Suprapubic skin (tissue), 4 donors: ENCODE results near the gene CDH26. TPM values are rescaled to one million over a fixed set of nuclear protein-coding genes. Genes with fewer than 3 reads are reported as not detected.

Source experiments
- DNase-seq, 2 donors: peaks; one replicate each; pipeline ENCODE4 v3.0.0-alpha.2; 2019; ENCODE audit warnings: low spot score in 2 of 2
- H3K27ac ChIP-seq: fragments of 200-600 bp; sonication (generic); one replicate; pipeline ENCODE4 v1.5.1; 2019
- H3K27me3 ChIP-seq: fragments of 200-600 bp; sonication (generic); one replicate; pipeline ENCODE4 v1.5.1; 2019
- H3K36me3 ChIP-seq: fragments of 200-600 bp; sonication (generic); one replicate; pipeline ENCODE4 v1.5.1; 2019
- H3K4me1 ChIP-seq: fragments of 200-600 bp; sonication (generic); one replicate; pipeline ENCODE4 v1.5.1; 2019
- H3K4me3 ChIP-seq: fragments of 200-600 bp; sonication (generic); one replicate; pipeline ENCODE4 v1.5.1; 2019; ENCODE audit warnings: mild to moderate bottlenecking
- H3K9me3 ChIP-seq: fragments of 200-600 bp; sonication (generic); one replicate; pipeline ENCODE4 v1.5.1; 2019
- EP300 ChIP-seq: sonication (generic); formaldehyde crosslinking; IDR thresholded peaks from one replicate; pipeline ENCODE4 v1.6.1; 2017; ENCODE audit warnings: antibody characterized with exemption
- POLR2A ChIP-seq, 2 donors: fragments of 450-650 bp; IDR thresholded peaks; one replicate each; pipeline ENCODE4 v1.6.1; 2017; ENCODE audit warnings: antibody characterized with exemption in 2 of 2, mild to moderate bottlenecking in 2 of 2, moderate library complexity in 2 of 2
- POLR2AphosphoS5 ChIP-seq, 3 donors: sonication (generic); formaldehyde crosslinking; IDR thresholded peaks; one replicate each; pipeline ENCODE4 v1.6.1; 2017; ENCODE audit warnings: antibody characterized with exemption in 3 of 3
- WGBS: methylation state at CpG from one replicate; pipeline ENCODE4 v1.1.5; 2018; 5-methylcytosine and 5-hydroxymethylcytosine counted together
- total RNA-seq, 4 donors: library from RNA; depleted of rRNA; stranded (reverse); fragments of >200 nt; gene quantifications; one replicate each; pipeline ENCODE4 v1.1.0, GENCODE V29; 2016
- TF ChIP-seq, protein P1 (sequence below), 2 donors: fragments of 200-600 bp in 1 of 2; fragments of 450-650 bp in 1 of 2; sonication (generic) in 1 of 2; IDR thresholded peaks; one replicate each; pipeline ENCODE4 v1.5.1; 2016 to 2019; ENCODE audit warnings: antibody characterized with exemption in 2 of 2, mild to moderate bottlenecking in 1 of 2, moderate library complexity in 1 of 2

CDH26 gene
- total RNA-seq, 4 donors from 2014 or later = 1.4 to 2.2 (median 2.0) TPM

DNA sequence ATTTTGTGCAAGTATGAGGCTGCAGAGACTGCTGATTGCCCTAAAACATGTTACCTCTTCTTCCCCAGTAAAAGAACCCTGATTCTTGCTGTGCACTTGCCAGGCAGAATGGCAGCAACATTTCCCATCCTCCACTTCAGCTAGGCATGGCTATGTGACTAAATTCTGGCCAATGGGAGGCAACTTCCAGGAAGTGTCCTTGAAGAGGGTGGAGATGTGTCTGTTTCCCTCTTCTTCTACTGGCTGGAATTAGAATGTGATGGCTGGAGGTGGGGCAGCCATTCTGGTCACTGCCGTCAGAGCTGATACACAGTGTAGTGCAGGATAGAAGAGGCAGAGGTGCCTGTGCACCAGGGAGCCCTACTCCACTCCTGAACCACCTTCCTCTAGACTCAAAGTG, 64.6 kb downstream of the CDH26 start:
- 86% methylated on average over 1 of the region's 1 CpG for WGBS
- no peak for DNase-seq
- H3K27me3 ChIP-seq = no peaks in the 10 kb centered on the region
- no peak overlapping the region for H3K27ac ChIP-seq
- H3K4me3 ChIP-seq = no peak overlapping the region
- no peak for TF ChIP-seq EP300
- TF ChIP-seq, protein P1, sequence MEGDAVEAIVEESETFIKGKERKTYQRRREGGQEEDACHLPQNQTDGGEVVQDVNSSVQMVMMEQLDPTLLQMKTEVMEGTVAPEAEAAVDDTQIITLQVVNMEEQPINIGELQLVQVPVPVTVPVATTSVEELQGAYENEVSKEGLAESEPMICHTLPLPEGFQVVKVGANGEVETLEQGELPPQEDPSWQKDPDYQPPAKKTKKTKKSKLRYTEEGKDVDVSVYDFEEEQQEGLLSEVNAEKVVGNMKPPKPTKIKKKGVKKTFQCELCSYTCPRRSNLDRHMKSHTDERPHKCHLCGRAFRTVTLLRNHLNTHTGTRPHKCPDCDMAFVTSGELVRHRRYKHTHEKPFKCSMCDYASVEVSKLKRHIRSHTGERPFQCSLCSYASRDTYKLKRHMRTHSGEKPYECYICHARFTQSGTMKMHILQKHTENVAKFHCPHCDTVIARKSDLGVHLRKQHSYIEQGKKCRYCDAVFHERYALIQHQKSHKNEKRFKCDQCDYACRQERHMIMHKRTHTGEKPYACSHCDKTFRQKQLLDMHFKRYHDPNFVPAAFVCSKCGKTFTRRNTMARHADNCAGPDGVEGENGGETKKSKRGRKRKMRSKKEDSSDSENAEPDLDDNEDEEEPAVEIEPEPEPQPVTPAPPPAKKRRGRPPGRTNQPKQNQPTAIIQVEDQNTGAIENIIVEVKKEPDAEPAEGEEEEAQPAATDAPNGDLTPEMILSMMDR (IDR thresholded peaks at IDR 0.05) = no peak
- TF ChIP-seq POLR2A (IDR thresholded peaks at IDR 0.05) = no peak
- no peak for TF ChIP-seq POLR2AphosphoS5 (IDR thresholded peaks at IDR 0.05)
- H3K4me1 ChIP-seq = no peaks in the 10 kb centered on the region
- H3K36me3 ChIP-seq = no peaks in the 10 kb centered on the region
- H3K9me3 ChIP-seq = no peaks in the 10 kb centered on the region

DNA sequence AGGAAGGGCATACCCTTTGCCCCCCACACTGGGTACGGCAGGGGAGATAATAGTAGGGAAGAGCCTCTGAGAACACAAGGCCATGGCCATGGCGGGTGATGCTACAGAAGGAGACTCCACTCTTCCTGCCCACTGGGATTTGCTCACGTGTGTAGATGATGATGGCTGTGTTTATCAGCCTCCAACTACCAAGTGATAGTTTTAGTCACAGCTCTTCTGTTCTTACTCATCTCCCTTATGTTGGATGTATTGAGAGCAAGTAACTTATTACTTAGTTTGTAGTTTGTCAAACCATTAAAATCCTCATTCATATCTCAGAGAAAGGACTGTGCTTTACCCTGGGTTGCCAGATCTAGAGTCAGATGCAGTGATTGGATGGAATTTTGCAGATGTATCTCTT, 66.0 kb downstream of the CDH26 start:
- Histone ChIP-seq H3K27me3 (no peaks in the 10 kb centered on the region), H3K27ac (no peak overlapping the region), H3K9me3 (no peaks in the 10 kb centered on the region), H3K4me3 (no peak overlapping the region), H3K36me3 (no peaks in the 10 kb centered on the region), H3K4me1 (no peaks in the 10 kb centered on the region)
- no peak for TF ChIP-seq EP300
- TF ChIP-seq POLR2A (IDR thresholded peaks at IDR 0.05) = no peak
- TF ChIP-seq, protein P1 (IDR thresholded peaks at IDR 0.05) = no peak
- TF ChIP-seq POLR2AphosphoS5 (IDR thresholded peaks at IDR 0.05) = no peak
- WGBS = 76% methylated on average over 3 of the region's 3 CpGs
- DNase-seq = no peak

DNA sequence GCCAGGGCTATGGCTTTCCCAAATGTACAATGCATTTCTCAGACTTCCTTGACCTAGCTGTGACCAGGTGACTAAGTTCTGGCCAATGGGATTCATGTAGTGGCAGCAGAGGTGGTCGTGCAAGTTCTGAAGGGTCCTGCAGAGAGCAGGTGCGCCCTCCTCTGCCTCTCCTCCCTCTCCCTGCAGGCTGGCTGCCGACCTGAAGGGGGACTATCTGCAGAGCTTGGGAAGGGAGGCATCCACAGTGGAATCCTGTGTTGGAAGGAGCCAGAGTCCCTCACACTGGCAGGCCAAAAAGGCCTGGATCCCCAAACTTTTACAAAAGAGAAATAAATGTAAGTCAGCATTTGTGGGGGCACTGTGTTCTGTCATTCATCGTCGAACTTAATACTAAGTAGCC, 66.6 kb downstream of the CDH26 start:
- Histone ChIP-seq H3K27me3 (no peaks in the 10 kb centered on the region), H3K9me3 (no peaks in the 10 kb centered on the region), H3K27ac (no peak overlapping the region), H3K4me1 (no peaks in the 10 kb centered on the region), H3K4me3 (no peak overlapping the region), H3K36me3 (no peaks in the 10 kb centered on the region)
- WGBS = 72% methylated on average over 5 of the region's 5 CpGs
- no peak for DNase-seq
- no peak for TF ChIP-seq POLR2A (IDR thresholded peaks at IDR 0.05)
- TF ChIP-seq, protein P1 (IDR thresholded peaks at IDR 0.05) = no peak
- TF ChIP-seq EP300 = no peak

DNA sequence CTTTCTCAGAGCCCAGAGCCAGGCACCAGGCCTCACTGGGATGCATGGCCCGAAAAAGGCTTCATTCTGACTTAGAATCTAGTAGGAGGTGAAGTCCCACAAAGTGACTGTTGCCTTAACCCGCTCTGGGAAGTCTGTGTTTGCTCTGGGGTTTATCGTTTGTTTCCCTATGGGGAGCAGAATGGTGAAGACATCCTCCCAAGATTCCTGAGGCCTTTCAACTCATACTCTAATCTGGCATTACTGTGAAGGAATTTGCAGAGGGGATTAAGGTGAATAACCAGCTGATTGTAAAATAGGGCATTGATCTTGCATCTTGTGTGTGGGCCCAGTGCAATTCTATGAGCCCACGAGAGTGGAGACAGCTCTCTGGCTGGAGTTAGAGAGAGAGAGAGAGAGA, 67.8 kb downstream of the CDH26 start:
- Histone ChIP-seq H3K9me3 (no peaks in the 10 kb centered on the region), H3K36me3 (no peaks in the 10 kb centered on the region), H3K4me3 (no peak overlapping the region), H3K27me3 (no peaks in the 10 kb centered on the region), H3K27ac (no peak overlapping the region), H3K4me1 (no peaks in the 10 kb centered on the region)
- DNase-seq = no peak
- TF ChIP-seq POLR2A (IDR thresholded peaks at IDR 0.05) (no peak), POLR2AphosphoS5 (IDR thresholded peaks at IDR 0.05) (no peak)
- TF ChIP-seq, protein P1 (IDR thresholded peaks at IDR 0.05) = no peak
- WGBS = 92% methylated on average over 4 of the region's 4 CpGs

DNA sequence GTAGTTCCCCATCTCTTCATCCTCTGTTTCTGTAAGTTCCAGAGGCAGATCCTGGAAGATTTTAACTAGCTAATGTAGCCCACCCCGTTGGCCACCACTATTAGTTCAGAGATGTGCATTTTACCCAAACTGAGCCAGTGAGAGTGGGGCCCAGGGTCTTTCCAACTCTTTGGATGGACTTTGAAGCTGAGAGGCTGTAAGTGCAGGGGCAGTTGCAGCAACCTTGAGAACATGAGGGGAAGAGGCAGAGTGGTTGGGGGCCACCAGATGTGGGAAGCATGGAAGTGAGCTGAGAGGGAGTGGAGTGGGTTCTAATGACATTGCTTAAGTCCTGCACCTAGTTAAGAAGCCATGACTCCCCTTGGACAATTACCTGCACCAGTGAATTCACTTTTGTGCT, 72.2 kb downstream of the CDH26 start:
- no peak overlapping the region for H3K27ac ChIP-seq
- H3K4me1 ChIP-seq = no peaks in the 10 kb centered on the region
- no peaks in the 10 kb centered on the region for H3K9me3 ChIP-seq
- TF ChIP-seq POLR2A (IDR thresholded peaks at IDR 0.05) = no peak
- TF ChIP-seq POLR2AphosphoS5 (IDR thresholded peaks at IDR 0.05) = no peak
- no peak for TF ChIP-seq EP300
- TF ChIP-seq, protein P1 (IDR thresholded peaks at IDR 0.05) = no peak
- no peak overlapping the region for H3K4me3 ChIP-seq
- no peaks in the 10 kb centered on the region for H3K27me3 ChIP-seq
- WGBS = 100% methylated on average over 1 of the region's 1 CpG
- DNase-seq = no peak
- no peaks in the 10 kb centered on the region for H3K36me3 ChIP-seq
